ENCODE data around the gene NUDT16.

NUDT16 gene

GRCh38 chr3:131386429-131387165, 5.0 kb downstream of the NUDT16 start:
- DNase-seq (ENCODE audit: low spot score): peak; percentile 4

GRCh38 chr3:131387796-131388489, 6.4 kb downstream of the NUDT16 start:
- no peak for DNase-seq (ENCODE audit: low spot score)

- no peak for DNase-seq (ENCODE audit: low spot score)
Observed at GRCh38 chr3:131388490-131388799, 6.9 kb downstream of the NUDT16 start.

- DNase-seq (ENCODE audit: low spot score): no peak
Observed at GRCh38 chr3:131390331-131390730, 8.8 kb downstream of the NUDT16 start.

DNA sequence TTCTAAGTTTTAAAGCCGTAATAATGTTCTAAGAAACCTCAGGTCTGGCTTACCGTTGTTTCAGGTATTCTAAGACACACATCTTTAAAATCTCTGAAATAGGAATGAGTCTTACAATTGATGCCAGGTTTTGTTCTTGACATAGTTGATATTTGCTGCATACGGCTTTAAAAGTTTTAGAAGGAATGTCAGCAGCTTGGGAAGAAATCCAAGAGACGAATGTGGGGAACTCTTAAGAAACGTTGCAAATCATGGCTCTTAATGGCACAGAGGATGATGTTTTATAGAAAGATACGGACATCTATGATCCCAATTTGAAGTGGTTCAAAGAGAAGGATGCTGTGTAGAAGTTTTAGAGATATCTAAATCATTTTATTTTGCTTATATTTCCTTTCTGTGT, 11.5 kb downstream of the NUDT16 start:
- no peak for DNase-seq (ENCODE audit: low spot score)

DNA sequence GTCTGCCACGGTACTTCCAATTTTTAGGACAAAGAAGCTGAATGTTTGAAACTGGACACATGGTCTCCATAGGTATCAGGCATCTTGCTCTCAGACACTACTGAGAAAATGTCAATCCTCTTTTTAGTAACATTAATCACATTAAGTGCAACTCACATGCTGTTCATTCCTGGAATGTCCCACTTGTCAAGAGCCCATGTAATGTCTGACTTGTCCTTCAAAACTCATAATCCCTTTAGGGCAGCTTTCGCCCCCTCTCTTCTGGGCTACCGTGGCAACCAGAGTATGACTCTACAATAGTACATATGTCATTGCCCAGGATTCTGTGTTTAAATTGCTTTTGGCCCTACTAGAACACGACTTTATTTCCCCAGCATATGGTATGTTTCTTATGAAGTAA, 12.3 kb downstream of the NUDT16 start:
- no peak for DNase-seq (ENCODE audit: low spot score)

- DNase-seq (ENCODE audit: low spot score): no peak
Observed at GRCh38 chr3:131394400-131394799, 12.8 kb downstream of the NUDT16 start.

DNA sequence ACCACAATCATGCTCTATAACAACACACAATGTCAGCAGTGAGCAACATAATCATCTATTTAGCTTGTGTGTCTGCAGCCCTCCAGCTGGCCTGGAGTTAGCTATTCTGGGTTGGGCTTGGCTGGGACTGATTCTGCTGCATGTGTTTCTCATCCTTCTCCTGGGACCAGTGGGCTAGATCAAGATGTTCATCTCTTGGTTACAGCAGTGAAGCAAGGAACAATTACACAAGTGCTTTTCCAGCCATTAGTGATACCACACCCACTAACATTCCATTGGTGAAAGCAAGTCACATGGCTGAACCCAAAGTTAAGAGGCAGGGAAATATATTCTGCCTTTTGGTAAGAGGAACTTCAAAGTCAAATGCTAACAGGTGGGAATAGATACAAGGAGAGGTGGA, 14.6 kb downstream of the NUDT16 start:
- no peak for DNase-seq (ENCODE audit: low spot score)

DNA sequence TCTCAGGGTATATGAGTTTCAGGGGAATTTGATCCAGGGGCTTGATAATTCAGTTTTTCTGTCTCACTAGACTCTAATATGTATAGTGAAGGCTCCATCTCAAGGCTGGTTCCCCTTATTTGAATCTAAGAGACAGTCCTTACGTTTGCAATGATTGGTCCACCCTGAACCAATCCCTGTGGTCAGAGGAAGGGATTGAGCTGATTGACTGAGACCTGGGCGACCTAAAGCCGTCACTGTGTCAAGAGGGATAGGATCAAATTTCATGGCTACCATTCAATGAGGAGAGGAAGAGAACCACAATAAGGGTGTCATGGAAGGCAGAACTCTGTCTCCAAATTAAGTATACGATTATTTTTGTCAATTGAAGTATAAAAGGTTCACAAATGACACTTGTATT, 16.3 kb downstream of the NUDT16 start:
- DNase-seq (ENCODE audit: low spot score): no peak

GRCh38 chr3:131401978-131402377, 20.4 kb downstream of the NUDT16 start:
- DNase-seq (ENCODE audit: low spot score): no peak

GRCh38 chr3:131402391-131403039, 20.9 kb downstream of the NUDT16 start:
- DNase-seq (ENCODE audit: low spot score): no peak

GRCh38 chr3:131403216-131403895, 21.8 kb downstream of the NUDT16 start:
- no peak for DNase-seq (ENCODE audit: low spot score)

GRCh38 chr3:131405411-131405810, 23.8 kb downstream of the NUDT16 start:
- no peak for DNase-seq (ENCODE audit: low spot score)

DNA sequence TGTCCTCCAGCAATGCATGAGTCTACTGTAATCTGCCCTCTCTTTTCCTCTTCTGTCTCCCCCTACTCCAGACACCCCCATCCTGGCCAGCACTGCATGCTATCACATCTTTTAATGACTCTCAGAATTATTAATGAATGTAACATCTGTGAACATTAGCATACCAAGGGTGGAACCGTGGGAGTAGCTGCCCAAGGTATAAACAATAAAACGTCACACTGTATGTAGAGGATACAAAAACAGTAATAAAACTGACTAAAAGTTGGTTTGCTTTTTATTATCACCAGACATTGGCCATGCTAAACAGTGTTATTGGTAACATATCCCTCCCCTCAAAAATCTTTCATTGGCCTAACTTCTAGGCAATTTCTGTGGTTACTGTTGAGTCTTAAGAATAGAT, 24.7 kb downstream of the NUDT16 start:
- DNase-seq (ENCODE audit: low spot score): no peak

- DNase-seq (ENCODE audit: low spot score): no peak
Observed at GRCh38 chr3:131417751-131418150, 36.2 kb downstream of the NUDT16 start.

DNA sequence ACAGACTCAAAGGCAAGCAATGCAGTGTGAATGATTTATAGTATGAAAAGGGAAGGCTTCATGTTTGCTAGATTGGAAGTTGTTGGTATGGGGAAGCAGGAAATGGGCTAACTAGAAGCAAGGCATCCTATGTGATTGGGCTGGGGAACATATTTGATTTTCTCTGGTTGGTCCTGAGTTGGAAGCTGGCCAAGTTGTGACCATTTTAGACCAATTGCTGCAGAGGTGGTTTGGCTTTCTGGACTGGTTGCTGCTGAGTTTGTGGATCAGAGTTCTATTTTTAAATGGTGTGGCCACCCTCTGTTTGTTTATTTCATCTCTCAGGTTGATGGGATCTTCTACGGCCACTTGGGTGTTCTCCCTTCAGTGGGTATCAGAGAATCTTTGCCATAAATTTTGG, 39.7 kb downstream of the NUDT16 start:
- no peak for DNase-seq (ENCODE audit: low spot score)

- no peak for DNase-seq (ENCODE audit: low spot score)
Observed at GRCh38 chr3:131421957-131422498, 40.5 kb downstream of the NUDT16 start.

DNA sequence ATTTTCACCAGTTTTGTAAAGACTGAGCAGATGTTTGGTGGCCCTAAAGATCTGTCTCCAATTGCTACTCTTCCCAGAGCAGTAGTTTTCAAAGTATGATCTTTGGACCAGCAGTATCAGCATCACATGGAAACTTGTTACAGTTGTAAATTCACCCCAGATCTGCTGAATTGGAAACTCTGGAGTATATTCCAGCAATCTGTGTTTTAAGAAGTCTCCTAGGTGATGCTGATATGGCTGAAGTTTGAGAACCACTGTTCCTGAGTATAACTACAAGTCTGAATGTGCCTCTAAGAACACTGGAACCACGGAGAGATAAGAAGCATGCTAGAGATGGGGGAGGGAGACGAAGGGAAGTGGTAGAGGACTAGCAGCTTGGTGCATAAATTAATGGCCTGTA, 45.7 kb downstream of the NUDT16 start:
- DNase-seq (ENCODE audit: low spot score): no peak

- DNase-seq (ENCODE audit: low spot score): no peak
Observed at GRCh38 chr3:131431754-131432153, 50.2 kb downstream of the NUDT16 start.

- DNase-seq (ENCODE audit: low spot score): no peak
Observed at GRCh38 chr3:131432441-131432840, 50.9 kb downstream of the NUDT16 start.

DNA sequence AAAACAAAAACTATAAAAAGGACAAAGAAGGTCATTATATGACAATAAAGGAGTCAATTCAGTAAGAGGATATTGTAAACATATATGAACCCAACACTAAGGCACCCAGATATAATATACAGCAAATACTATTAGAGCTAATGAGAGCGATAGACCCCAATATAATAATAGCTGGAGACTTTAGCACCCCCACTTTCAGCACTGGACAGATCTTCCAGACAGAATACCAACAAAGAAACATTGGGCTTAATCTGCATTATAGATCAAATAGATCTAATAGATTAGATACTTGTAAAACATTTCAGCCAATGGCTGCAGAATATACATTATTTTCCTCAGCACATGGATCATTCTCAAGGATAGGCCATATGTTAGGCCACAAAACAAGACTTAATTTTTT, 53.4 kb downstream of the NUDT16 start:
- DNase-seq (ENCODE audit: low spot score): no peak

Measured in cerebellar cortex (tissue), 1 donor.